Stimulated activated CD8-positive, alpha-beta memory T cell treated with anti-CD3 and anti-CD28 coated beads, Interleukin-7, amount 100 ng/mL, for 24 hours (primary cell): ENCODE data around the gene GRID1.

ENCODE experiments used
- DNase-seq: peaks from one replicate; pipeline ENCODE4 v3.0.0-alpha.2; 2020; ENCODE audit warnings: low read depth

The GRID1 gene

GRCh38 chr10:86168256-86168655, 198.3 kb downstream of the GRID1 start:
- DNase-seq: no peak

GRCh38 chr10:86167762-86168128, 198.8 kb downstream of the GRID1 start:
- DNase-seq: no peak

GRCh38 chr10:86167121-86167761, 199.4 kb downstream of the GRID1 start:
- no peak for DNase-seq

GRCh38 chr10:86165666-86166065, 200.9 kb downstream of the GRID1 start:
- DNase-seq: no peak

- no peak for DNase-seq
These were observed 201.5 kb downstream of the GRID1 start for GRCh38 chr10:86164960-86165630.

- DNase-seq: no peak
These were observed 202.3 kb downstream of the GRID1 start for GRCh38 chr10:86164174-86164774.

GRCh38 chr10:86163522-86164173, 202.9 kb downstream of the GRID1 start:
- DNase-seq: no peak

- DNase-seq: no peak
These were observed 203.7 kb downstream of the GRID1 start for GRCh38 chr10:86162696-86163400.

- no peak for DNase-seq
These were observed 204.6 kb downstream of the GRID1 start for GRCh38 chr10:86162036-86162435.

- no peak for DNase-seq
These were observed 205.6 kb downstream of the GRID1 start for GRCh38 chr10:86160890-86161585.

GRCh38 chr10:86159797-86160196, 206.8 kb downstream of the GRID1 start:
- DNase-seq: no peak

GRCh38 chr10:86155054-86155921, 211.3 kb downstream of the GRID1 start:
- no peak for DNase-seq

- DNase-seq: no peak
These were observed 212.8 kb downstream of the GRID1 start for GRCh38 chr10:86153751-86154150.

GRCh38 chr10:86152911-86153310, 213.7 kb downstream of the GRID1 start:
- no peak for DNase-seq

- no peak for DNase-seq
These were observed 214.2 kb downstream of the GRID1 start for GRCh38 chr10:86152354-86152753.

GRCh38 chr10:86151613-86152012, 215.0 kb downstream of the GRID1 start:
- DNase-seq: no peak

- no peak for DNase-seq
These were observed 217.3 kb downstream of the GRID1 start for GRCh38 chr10:86149257-86149656.

GRCh38 chr10:86148117-86148516, 218.5 kb downstream of the GRID1 start:
- no peak for DNase-seq

- DNase-seq: no peak
These were observed 222.3 kb downstream of the GRID1 start for GRCh38 chr10:86144301-86144700.

- no peak for DNase-seq
These were observed 224.7 kb downstream of the GRID1 start for GRCh38 chr10:86141896-86142295.
